Vagina (tissue), 2 donors: ENCODE data around the gene ZFAND2B. TPM values are rescaled to one million over a fixed set of nuclear protein-coding genes. Genes with fewer than 3 reads are reported as not detected.
A peak's percentile ranks its signal among the peaks of the same experiment; 100 is the strongest.

Experiments used
- DNase-seq, 2 donors: peaks; one replicate each; pipeline ENCODE4 v3.0.0-alpha.2; 2017; ENCODE audit errors: extremely low spot score in 2 of 2
- H3K27ac ChIP-seq: fragments of 200-600 bp; sonication (generic); one replicate; pipeline ENCODE4 v1.5.1; 2019
- H3K27me3 ChIP-seq: fragments of 200-600 bp; sonication (generic); one replicate; pipeline ENCODE4 v1.5.1; 2019
- H3K36me3 ChIP-seq, 2 donors: fragments of 200-600 bp; sonication (generic); one replicate each; pipeline ENCODE4 v1.5.1; 2017 to 2019
- H3K4me1 ChIP-seq: fragments of 200-600 bp; sonication (generic); one replicate; pipeline ENCODE4 v1.5.1; 2019
- H3K4me3 ChIP-seq, 2 donors: fragments of 200-600 bp; sonication (generic); 1 replicate in 1 of 2; 2 replicates in 1 of 2; pipeline ENCODE4 v1.5.1; 2016 to 2019
- H3K9me3 ChIP-seq: fragments of 200-600 bp; sonication (generic); one replicate; pipeline ENCODE4 v1.5.1; 2019
- POLR2A ChIP-seq, 2 donors: fragments of 450-650 bp; IDR thresholded peaks; one replicate each; pipeline ENCODE4 v1.6.1; 2017; ENCODE audit warnings: antibody characterized with exemption in 2 of 2, mild to moderate bottlenecking in 2 of 2, moderate library complexity in 2 of 2
- POLR2AphosphoS5 ChIP-seq, 2 donors: sonication (generic); formaldehyde crosslinking; IDR thresholded peaks; one replicate each; pipeline ENCODE4 v1.9.0; 2017; ENCODE audit warnings: antibody characterized with exemption in 2 of 2, mild to moderate bottlenecking in 2 of 2, low read depth in 1 of 2; ENCODE audit not compliant: insufficient read depth in 1 of 2
- intact Hi-C: fragments of 100-400 bp; cut with DNase I; formaldehyde crosslinking; loops from one replicate; pipeline ENCODE4 v1.15.1; 2023
- total RNA-seq: library from RNA; depleted of rRNA; stranded (reverse); fragments of >200 nt; gene quantifications from one replicate; pipeline ENCODE4 v1.2.3, GENCODE V29; 2016
- TF ChIP-seq, protein P1 (sequence below), 3 experiments: fragments of 450-650 bp in 2 of 3; fragments of 200-600 bp in 1 of 3; sonication (generic) in 1 of 3; IDR thresholded peaks; one replicate each; pipeline ENCODE4 v1.5.1; 2017 to 2019; ENCODE audit warnings: antibody characterized with exemption in 3 of 3, mild to moderate bottlenecking in 2 of 3, moderate library complexity in 2 of 3

Gene ZFAND2B
- total RNA-seq, 1 donor from 2014 or later: 52.1 TPM

DNA sequence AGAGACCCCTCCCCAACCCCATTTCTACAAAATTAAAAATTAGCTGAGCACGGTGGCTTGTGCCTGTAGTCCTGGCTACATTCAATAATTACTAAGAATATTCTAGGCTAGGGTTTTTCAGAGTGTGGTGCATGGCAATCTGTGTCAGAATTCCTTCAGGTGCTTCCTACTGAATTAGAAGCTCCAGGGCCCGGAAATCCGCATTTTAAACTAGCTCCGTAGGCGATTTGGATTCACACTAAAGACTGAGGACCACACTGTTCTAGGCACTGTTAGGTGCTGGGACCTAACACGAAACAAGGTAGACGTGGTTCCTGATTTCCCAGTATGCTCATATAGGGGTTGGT, 628 bp upstream of the ZFAND2B start:
- TF ChIP-seq, protein P1, sequence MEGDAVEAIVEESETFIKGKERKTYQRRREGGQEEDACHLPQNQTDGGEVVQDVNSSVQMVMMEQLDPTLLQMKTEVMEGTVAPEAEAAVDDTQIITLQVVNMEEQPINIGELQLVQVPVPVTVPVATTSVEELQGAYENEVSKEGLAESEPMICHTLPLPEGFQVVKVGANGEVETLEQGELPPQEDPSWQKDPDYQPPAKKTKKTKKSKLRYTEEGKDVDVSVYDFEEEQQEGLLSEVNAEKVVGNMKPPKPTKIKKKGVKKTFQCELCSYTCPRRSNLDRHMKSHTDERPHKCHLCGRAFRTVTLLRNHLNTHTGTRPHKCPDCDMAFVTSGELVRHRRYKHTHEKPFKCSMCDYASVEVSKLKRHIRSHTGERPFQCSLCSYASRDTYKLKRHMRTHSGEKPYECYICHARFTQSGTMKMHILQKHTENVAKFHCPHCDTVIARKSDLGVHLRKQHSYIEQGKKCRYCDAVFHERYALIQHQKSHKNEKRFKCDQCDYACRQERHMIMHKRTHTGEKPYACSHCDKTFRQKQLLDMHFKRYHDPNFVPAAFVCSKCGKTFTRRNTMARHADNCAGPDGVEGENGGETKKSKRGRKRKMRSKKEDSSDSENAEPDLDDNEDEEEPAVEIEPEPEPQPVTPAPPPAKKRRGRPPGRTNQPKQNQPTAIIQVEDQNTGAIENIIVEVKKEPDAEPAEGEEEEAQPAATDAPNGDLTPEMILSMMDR (IDR thresholded peaks at IDR 0.05): no peak
- TF ChIP-seq POLR2A (IDR thresholded peaks at IDR 0.05) (no peak), POLR2AphosphoS5 (IDR thresholded peaks at IDR 0.05; ENCODE audit: insufficient read depth in 1 of 2, low read depth in 1 of 2) (no peak)
- no peak for DNase-seq
- Histone ChIP-seq H3K27me3 (no peaks in the 10 kb centered on the region), H3K4me1 (peaks cover 22% of the 10 kb centered on the region), H3K4me3 (peak overlapping the region; percentile 63 to 79), H3K27ac (peak overlapping the region; percentile 97), H3K36me3 (peaks cover 0 to 13% of the 10 kb centered on the region in 2 donors), H3K9me3 (no peaks in the 10 kb centered on the region)
- intact Hi-C loops: no loop called here

DNA sequence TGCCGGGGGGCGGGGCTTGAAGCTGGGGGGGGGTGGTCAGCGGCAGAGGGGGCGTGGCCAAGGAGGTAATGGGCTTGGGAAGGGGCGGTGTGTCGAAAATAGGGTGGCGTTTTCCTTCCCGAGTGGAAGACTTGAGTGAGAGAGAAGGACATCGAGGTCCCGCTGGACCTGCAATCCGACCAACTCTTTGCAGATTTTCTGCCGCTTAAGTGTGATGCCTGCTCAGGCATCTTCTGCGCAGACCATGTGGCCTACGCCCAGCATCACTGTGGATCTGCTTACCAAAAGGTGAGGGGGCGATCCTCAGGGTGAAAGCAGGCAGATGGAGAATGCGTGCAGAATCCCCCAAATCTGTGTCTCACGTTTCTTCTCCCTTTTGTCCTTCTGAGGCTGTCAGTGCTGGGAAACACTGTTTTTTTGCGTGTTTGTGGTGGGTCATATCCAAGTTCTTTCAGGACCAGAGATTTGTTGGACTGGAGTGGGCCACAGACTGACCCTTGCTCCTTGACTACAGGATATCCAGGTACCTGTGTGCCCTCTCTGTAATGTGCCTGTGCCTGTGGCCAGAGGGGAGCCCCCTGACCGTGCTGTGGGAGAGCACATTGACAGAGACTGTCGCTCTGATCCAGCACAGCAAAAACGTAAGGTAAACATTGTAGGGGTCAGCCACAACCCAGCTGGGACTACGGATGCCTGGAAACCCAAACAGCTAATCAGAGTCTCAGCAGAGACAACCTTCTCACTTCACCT, 727 bp downstream of the ZFAND2B start:
- Histone ChIP-seq H3K4me3 (peak overlapping the region; percentile 63 to 79), H3K9me3 (no peaks in the 10 kb centered on the region), H3K27ac (peak overlapping the region; percentile 97), H3K27me3 (no peaks in the 10 kb centered on the region), H3K36me3 (peaks cover 0 to 14% of the 10 kb centered on the region in 2 donors), H3K4me1 (peaks cover 22% of the 10 kb centered on the region)
- intact Hi-C loops: no loop called here
- no peak for TF ChIP-seq POLR2AphosphoS5 (IDR thresholded peaks at IDR 0.05; ENCODE audit: insufficient read depth in 1 of 2, low read depth in 1 of 2)
- TF ChIP-seq, protein P1 (IDR thresholded peaks at IDR 0.05): no peak
- no peak for TF ChIP-seq POLR2A (IDR thresholded peaks at IDR 0.05)
- DNase-seq: no peak

DNA sequence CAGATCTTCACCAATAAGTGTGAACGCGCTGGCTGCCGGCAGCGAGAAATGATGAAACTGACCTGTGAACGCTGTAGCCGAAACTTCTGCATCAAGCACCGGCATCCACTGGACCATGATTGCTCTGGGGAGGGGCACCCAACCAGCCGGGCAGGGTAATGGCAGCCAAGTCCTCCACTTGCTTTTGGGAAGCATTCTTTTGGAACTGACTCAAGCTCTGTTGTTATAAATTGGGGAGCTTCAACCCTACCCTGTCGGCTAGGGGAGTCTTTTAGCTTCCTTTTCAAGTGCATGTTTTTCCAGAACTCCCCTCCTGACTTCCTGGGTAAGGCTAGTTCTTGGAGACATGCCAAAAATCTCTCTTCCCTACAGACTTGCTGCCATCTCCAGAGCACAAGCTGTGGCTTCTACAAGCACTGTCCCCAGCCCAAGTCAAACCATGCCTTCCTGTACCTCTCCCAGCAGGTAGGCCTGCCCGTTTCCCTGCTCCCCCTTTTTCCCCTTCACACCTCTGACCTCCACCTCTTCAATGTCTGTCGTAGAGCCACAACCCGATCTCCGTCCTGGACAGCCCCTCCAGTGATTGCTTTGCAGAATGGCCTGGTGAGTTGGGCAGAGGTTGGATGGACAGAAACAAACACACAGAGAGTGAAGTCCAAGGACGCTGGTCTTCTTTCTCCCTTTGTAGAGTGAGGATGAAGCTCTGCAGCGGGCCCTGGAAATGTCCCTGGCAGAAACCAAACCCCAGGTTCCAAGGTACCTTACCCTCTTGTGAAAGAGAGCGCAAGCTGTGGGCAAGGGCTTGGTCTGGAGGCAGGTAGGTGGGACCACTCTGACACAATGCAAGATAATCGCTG, 1.5 kb downstream of the ZFAND2B start:
- peaks cover 0 to 23% of the 10 kb centered on the region in 2 donors for H3K36me3 ChIP-seq
- peak overlapping the region; percentile 63 to 79 for H3K4me3 ChIP-seq
- TF ChIP-seq POLR2A (IDR thresholded peaks at IDR 0.05) (no peak), POLR2AphosphoS5 (IDR thresholded peaks at IDR 0.05; ENCODE audit: insufficient read depth in 1 of 2, low read depth in 1 of 2) (no peak)
- TF ChIP-seq, protein P1 (IDR thresholded peaks at IDR 0.05): no peak
- no peaks in the 10 kb centered on the region for H3K9me3 ChIP-seq
- intact Hi-C loops: no loop called here
- H3K4me1 ChIP-seq: peaks cover 22% of the 10 kb centered on the region
- DNase-seq: peak in 1 of 2 donors; percentile 89
- H3K27me3 ChIP-seq: no peaks in the 10 kb centered on the region
- H3K27ac ChIP-seq: peak overlapping the region; percentile 97

DNA sequence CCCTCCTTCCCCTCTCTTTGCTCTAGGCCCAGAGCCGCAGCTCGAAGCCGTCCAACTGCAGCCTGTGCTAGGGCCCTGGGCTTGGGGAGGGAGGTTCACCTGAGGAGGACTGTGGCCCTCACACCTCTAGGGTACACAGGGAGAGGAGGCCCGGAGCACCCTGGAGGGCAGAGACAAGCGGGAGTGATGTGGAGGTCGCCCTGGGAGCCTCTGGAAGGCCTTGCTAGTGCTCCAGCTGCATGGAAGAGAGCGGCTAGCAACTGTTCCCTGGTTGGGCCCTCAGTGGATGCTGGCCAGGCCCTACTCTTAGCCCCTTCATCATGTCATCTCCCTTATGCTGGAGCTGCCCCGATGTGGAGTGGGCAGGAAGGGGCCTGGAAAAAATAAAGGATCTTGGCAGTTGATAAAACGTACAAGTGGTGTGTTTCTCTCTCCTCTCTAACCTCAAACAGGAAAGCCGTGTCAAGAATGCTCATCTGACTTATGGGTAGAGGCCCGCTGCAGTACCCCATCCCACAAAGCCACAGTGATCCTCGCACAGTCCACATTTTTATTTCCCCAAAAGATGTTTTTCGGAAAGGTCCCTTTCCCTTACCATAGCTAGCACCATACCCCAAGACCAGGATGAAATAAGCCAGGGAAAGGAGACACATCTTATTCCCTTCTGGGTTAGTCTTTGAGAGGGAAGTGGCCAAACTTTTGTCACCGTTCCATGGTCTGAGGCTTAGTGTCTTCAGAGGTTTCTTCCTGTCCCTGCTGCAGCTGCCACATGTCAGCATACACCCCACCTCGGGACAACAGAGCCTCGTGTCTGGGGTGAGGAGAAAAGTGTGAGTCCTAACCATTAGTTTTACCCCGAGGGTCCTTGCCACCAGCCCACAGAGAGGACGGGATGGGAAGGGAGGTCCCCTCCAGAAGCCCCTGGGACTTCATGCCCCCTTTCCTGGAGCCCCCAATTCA, 2.9 kb downstream of the ZFAND2B start:
- intact Hi-C loops: no loop called here
- Histone ChIP-seq H3K4me1 (peaks cover 22% of the 10 kb centered on the region), H3K4me3 (no peak overlapping the region), H3K9me3 (no peaks in the 10 kb centered on the region), H3K27me3 (no peaks in the 10 kb centered on the region), H3K27ac (no peak overlapping the region), H3K36me3 (peaks cover 0 to 36% of the 10 kb centered on the region in 2 donors)
- no peak for TF ChIP-seq POLR2AphosphoS5 (IDR thresholded peaks at IDR 0.05; ENCODE audit: insufficient read depth in 1 of 2, low read depth in 1 of 2)
- DNase-seq: peak in 1 of 2 donors; percentile 82
